GM19239 (cell line): ENCODE data around the gene SNAPC5.
"Not testable (repeated sequence)": the region's sequence is repeated elsewhere in the genome, so short reads cannot be mapped to it uniquely, and the experiment has no call there.

Source experiments
- DNase-seq: peaks from one replicate; pipeline ENCODE4 v3.0.0; 2011; ENCODE audit warnings: low spot score; ENCODE audit not compliant: insufficient read length
- FAIRE-seq: peaks from 2 replicates; lab custom pipeline; 2011; peaks lifted over from hg19 to GRCh38; lab: Jason Lieb, UNC

SNAPC5 gene

DNA sequence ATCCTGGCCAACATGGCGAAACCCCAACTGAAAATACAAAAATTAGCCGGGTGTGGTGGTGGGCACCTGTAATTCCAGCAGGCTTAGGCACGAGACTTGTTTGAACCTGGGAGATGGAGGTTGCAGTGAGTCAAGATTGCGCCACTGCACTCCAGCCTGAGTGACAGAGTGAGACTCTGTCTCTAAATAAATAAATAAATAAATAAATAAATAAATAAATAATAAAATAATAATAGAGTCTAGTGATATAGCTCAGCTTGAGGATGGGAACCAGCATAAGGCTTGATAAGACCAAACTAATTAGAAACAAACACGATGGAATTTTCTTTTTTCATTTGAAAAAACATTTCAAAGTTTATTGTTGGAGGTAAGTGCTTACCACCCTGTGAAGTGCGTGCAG is 36.3 kb downstream of the SNAPC5 start:
- DNase-seq, FAIRE-seq: not testable (repeated sequence)

DNA sequence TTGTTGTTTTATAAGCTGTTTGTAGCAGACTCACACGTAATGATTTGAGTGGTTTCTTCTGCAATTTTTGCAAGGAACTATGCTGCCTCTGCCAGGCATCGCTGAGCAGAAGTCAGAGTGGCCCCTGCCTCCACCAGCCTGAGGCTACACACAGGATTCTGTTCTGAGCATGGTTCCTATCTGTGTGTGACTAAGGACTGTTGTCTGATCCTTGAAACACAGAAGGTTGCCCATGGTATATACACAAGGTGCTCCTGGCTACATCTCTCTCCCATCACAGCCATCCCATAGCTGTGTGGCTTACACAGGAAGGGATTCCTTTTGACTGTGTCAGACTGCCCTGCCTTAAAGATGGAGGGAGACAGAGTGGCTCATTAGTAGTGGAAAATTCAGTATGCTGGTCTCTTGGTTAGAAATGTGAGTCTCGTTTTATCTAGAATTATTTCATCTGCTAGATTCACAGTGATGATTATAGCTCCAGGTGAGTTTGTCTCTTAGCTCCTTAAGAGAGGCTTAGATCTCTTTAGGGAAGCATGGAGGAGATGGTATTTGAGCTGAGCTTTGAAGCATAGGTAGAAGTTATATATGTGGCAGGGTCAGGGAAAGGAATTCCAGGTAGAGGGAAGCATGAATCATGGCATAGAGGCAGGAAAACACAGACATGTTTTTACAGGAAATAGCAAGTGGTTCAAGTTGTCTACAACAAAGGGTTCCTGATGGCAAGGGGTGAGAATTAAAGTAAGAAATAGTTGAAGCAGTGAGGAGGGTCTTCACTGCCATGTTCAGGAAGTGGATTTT is 37.5 kb downstream of the SNAPC5 start:
- DNase-seq (no peak), FAIRE-seq (peak; percentile 31)

DNA sequence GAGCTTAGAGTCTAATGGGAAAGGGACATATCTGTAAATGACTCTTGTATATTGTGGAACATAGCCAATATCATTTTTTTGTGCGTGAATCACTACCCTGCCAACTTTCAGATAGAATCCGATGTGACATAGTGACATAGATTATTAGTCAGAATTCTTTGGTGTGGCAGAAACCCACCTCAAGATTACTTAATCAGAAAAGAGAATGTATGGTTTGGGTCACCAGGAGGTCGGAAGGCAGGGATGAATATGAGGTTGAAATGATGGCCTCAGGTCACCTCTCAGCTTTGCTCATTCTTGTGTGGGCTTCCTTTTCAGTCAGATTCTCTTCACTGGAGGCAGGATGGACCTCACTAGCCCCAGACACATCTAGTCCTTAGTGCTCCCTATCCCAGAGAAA is 41.4 kb downstream of the SNAPC5 start:
- no peak for DNase-seq
- FAIRE-seq: no peak

DNA sequence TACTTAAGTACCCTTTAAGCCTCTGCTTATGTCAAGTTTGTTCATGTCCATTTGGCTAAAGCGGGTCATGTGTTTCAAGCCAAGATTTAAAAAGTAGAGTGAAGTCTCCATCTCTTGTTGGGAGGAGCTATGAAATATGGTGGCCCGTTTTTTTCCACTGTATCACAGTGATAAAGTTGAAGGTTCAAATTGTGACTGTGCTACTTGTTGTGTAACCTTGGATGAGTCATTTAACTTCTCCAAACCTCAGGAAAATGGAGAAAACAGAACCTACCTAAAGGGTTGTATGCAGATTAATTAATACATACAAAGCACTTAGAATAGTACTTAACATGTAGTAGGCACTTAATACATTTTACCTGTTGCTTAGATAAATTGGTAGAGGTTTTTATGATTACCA is 43.4 kb downstream of the SNAPC5 start:
- no peak for DNase-seq
- FAIRE-seq: no peak

DNA sequence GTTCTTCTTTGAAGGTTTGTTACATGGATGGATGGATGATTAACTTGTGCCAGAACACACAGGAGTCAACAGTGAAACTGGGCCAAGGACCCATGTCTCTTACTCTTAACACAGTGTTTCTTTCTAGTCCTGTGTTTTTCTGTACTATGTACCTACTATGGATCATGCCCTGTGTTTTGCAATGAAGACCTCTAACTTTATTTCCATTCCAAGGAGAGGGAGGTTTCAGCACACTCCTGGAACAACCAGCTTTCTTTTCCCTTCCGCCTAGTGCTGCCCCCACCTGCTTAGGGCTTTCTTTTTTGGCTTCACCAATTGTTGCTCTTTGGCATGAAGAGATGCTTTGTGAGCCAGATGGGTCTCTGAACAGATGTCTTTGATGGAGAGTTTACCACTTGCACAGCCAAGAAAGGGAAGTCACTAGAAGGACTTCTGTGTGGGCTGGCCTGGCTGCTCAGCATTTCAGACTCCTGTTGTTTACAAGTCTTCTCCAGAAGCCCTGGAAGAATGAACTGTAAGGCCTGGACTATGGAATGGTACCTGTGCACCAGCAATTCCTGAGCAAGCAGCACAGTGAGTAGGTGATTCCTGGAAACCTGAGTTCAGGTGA is 44.5 kb downstream of the SNAPC5 start:
- FAIRE-seq: no peak
- DNase-seq: no peak

DNA sequence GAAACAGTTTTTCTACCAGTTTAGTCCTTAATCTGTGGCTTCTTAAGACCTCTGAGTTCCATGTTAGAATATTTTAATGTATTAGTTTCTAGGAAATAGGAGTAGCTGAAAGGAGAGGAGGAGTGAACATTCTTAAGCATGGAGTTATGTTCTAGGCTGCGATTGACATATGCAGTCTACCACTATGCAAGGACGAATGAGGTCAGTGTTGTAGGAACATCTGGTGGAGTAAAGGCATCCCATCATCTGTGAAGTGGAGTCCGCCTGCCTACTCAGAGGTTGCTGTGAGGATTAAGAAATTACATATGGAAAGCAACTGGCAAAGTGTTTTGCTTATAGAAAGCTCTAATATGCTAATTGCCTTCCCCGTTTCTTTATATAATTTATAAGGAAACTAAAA is 45.1 kb downstream of the SNAPC5 start:
- DNase-seq (no peak), FAIRE-seq (no peak)
